K562 (cell line): ENCODE results near the gene C19orf85. TPM values are rescaled to one million over a fixed set of nuclear protein-coding genes. Genes with fewer than 3 reads are reported as not detected.

Experiments
- BRCA1 ChIP-seq, 2 experiments: fragments of 450-650 bp in 1 of 2; sonication (generic) in 1 of 2; formaldehyde crosslinking in 1 of 2; IDR thresholded peaks; 2 replicates each; pipeline versions ENCODE4 v1.5.0 to v1.6.1; 2017 to 2020; ENCODE audit warnings: mild to moderate bottlenecking in 1 of 2, missing genetic modification reagents in 1 of 2
- E2F3 ChIP-seq: fragments of 250-450 bp; sonication (Bioruptor Pico); IDR thresholded peaks from 2 replicates; pipeline ENCODE4 v1.4.0; 2020; ENCODE audit warnings: mild to moderate bottlenecking
- KDM4B ChIP-seq, 2 experiments: fragments of 450-650 bp in 1 of 2; sonication (generic) in 1 of 2; IDR thresholded peaks; 2 replicates each; pipeline ENCODE4 v1.6.1; 2016 to 2017; ENCODE audit warnings: borderline replicate concordance in 2 of 2, antibody characterized with exemption in 1 of 2, low read depth in 1 of 2, mild to moderate bottlenecking in 1 of 2
- MYC ChIP-seq, 2 experiments: fragments of 250-450 bp in 1 of 2; sonication (Bioruptor Pico) in 1 of 2; IDR thresholded peaks; 2 replicates each; pipeline versions ENCODE4 v1.5.1 to v1.6.1; 2012 to 2021; ENCODE audit warnings: low read depth in 2 of 2, borderline replicate concordance in 1 of 2, improper control_type of control experiment in 1 of 2, low read length in 1 of 2, mild to moderate bottlenecking in 1 of 2, moderate library complexity in 1 of 2
- RERE ChIP-seq: sonication (generic); formaldehyde crosslinking; IDR thresholded peaks from 2 replicates; pipeline ENCODE4 v1.8.0; 2023; ENCODE audit warnings: missing genetic modification reagents, mild to moderate bottlenecking, borderline replicate concordance
- polyA plus RNA-seq, 8 experiments: library from polyadenylated mRNA; depleted of rRNA in 4 of 8; stranded (reverse) in 5 of 8; unstranded in 3 of 8; fragments of >200 nt; fragmentation: Nextera tagmentation in 2 of 8; fragmentation: Illumina TruSeq in 1 of 8; extraction: Ambion mirVana in 2 of 8; extraction: Trizol in 1 of 8; gene quantifications; 2 replicates each; pipeline versions ENCODE4 v1.2.1 to v1.2.3, GENCODE V29; 2011 to 2014; ENCODE audit warnings: inconsistent platforms in 1 of 8, missing spikeins in 1 of 8
- total RNA-seq, 7 experiments: library from RNA; depleted of rRNA in 6 of 7; stranded (reverse); fragments of >200 nt in 6 of 7; fragmentation: Illumina TruSeq in 2 of 7; extraction: Trizol in 2 of 7; gene quantifications; 2 replicates each; pipeline versions ENCODE4 v1.2.1 to v1.2.3, GENCODE V29; 2011 to 2021; ENCODE audit warnings: low replicate concordance in 1 of 7
- TF ChIP-seq, protein P1 (sequence below), 2 experiments: fragments of 450-650 bp; IDR thresholded peaks; 2 replicates each; pipeline ENCODE4 v1.6.1; 2018; ENCODE audit warnings: mild to moderate bottlenecking in 2 of 2, low read depth in 1 of 2; ENCODE audit not compliant: partially characterized antibody in 2 of 2
- TF ChIP-seq, protein P2 (sequence below): sonication (generic); formaldehyde crosslinking; IDR thresholded peaks from 2 replicates; pipeline ENCODE4 v1.8.0; 2022; ENCODE audit warnings: missing genetic modification reagents, mild to moderate bottlenecking, borderline replicate concordance

Gene C19orf85
- total and polyA plus RNA-seq, 9 of the 15 experiments (the other 6 are each of a cell fraction or from before 2014, with no cell fraction given), result not detected

DNA sequence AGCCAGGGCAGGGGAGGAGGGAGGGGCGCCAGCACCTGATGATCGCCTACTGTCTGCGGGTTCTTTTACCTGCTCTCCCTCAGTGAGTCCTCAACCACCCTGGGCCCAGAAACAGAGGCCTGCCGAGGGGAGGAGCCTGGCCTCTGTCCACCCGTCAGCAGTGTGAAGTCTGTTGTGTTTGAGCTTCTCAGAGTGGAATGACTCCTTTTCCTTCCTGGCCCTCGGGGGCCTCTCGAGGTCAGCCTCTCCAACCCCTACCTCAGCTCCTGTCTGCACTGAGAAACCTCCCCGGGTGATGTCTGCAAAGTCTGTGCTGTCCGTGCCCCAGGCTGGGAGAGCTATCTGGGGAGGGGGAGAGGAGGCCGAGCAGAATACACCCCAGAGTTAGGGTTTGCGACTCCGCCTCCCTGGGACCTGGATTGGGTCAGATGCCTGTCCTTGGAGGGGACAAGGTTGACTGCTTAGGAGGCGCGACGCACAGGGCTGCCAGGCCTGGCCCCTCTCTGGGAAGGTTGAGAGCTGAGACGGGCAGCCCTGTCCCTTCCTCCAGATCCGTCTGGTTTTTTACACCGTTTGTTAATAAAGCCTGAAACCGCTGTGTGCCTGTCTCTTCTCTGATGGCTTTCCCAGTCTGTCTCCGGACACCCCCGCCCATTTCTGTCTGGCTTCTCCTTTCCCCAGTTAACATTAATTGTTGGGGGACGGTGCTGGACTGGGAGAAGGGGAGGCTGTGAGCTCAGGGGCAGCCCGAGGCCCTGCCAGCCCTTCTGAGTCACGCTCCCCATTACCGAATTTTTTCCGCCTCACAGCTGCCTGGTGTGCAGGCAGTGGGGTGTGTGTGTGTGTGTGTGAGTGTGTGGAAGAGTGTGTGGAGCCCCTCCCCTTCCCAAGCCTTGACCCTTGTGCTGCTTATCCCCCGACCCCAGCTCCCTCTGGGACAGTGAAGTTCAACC lies 22.7 kb upstream of the C19orf85 start (continued):
- TF ChIP-seq RERE (0 out of 2 replicates have a peak, but pooled peaks have one; percentile 61), BRCA1 (IDR thresholded peaks at IDR 0.05) (no peak), BRCA1 (CRISPR knock-in tag; IDR thresholded peaks at IDR 0.05) (no peak), KDM4B (IDR thresholded peaks at IDR 0.05; ENCODE audit: borderline replicate concordance in 2 of 2, low read depth in 1 of 2) (no peak), MYC (IDR thresholded peaks at IDR 0.05; ENCODE audit: low read depth, low read length) (no peak), MYC (CRISPR knock-in tag; IDR thresholded peaks at IDR 0.05; ENCODE audit: borderline replicate concordance, low read depth) (no peak), E2F3 (no peak)
- TF ChIP-seq, protein P1, sequence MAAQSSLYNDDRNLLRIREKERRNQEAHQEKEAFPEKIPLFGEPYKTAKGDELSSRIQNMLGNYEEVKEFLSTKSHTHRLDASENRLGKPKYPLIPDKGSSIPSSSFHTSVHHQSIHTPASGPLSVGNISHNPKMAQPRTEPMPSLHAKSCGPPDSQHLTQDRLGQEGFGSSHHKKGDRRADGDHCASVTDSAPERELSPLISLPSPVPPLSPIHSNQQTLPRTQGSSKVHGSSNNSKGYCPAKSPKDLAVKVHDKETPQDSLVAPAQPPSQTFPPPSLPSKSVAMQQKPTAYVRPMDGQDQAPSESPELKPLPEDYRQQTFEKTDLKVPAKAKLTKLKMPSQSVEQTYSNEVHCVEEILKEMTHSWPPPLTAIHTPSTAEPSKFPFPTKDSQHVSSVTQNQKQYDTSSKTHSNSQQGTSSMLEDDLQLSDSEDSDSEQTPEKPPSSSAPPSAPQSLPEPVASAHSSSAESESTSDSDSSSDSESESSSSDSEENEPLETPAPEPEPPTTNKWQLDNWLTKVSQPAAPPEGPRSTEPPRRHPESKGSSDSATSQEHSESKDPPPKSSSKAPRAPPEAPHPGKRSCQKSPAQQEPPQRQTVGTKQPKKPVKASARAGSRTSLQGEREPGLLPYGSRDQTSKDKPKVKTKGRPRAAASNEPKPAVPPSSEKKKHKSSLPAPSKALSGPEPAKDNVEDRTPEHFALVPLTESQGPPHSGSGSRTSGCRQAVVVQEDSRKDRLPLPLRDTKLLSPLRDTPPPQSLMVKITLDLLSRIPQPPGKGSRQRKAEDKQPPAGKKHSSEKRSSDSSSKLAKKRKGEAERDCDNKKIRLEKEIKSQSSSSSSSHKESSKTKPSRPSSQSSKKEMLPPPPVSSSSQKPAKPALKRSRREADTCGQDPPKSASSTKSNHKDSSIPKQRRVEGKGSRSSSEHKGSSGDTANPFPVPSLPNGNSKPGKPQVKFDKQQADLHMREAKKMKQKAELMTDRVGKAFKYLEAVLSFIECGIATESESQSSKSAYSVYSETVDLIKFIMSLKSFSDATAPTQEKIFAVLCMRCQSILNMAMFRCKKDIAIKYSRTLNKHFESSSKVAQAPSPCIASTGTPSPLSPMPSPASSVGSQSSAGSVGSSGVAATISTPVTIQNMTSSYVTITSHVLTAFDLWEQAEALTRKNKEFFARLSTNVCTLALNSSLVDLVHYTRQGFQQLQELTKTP (IDR thresholded peaks at IDR 0.05; ENCODE audit: low read depth in 1 of 2, partially characterized antibody in 2 of 2), result no peak
- TF ChIP-seq, protein P2, sequence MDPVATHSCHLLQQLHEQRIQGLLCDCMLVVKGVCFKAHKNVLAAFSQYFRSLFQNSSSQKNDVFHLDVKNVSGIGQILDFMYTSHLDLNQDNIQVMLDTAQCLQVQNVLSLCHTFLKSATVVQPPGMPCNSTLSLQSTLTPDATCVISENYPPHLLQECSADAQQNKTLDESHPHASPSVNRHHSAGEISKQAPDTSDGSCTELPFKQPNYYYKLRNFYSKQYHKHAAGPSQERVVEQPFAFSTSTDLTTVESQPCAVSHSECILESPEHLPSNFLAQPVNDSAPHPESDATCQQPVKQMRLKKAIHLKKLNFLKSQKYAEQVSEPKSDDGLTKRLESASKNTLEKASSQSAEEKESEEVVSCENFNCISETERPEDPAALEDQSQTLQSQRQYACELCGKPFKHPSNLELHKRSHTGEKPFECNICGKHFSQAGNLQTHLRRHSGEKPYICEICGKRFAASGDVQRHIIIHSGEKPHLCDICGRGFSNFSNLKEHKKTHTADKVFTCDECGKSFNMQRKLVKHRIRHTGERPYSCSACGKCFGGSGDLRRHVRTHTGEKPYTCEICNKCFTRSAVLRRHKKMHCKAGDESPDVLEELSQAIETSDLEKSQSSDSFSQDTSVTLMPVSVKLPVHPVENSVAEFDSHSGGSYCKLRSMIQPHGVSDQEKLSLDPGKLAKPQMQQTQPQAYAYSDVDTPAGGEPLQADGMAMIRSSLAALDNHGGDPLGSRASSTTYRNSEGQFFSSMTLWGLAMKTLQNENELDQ (CRISPR knock-in tag), result no peak
